ENCODE measurements around the gene BPIFB3.

BPIFB3 gene

GRCh38 chr20:33064572-33065287, 11.0 kb downstream of the BPIFB3 start:
- H3K27ac ChIP-seq (ENCODE audit: low read depth, low read length): no peak overlapping the region
- 0 out of 2 replicates have a peak, but pooled peaks cover 3% of the 10 kb centered on the region for H3K27me3 ChIP-seq (ENCODE audit: control insufficient read depth, low read length)
- no peaks in the 10 kb centered on the region for H3K9me2 ChIP-seq (replicated peaks; ENCODE audit: control insufficient read depth, low read length)
- no peak for TF ChIP-seq EZH2phosphoT487 (IDR thresholded peaks at IDR 0.05; ENCODE audit: borderline replicate concordance, low read length)
- TF ChIP-seq CTCF (IDR thresholded peaks at IDR 0.05; ENCODE audit: low read depth, low read length, poor library complexity, severe bottlenecking): no peak
- H3K4me2 ChIP-seq (ENCODE audit: low read length): no peak overlapping the region
- H3K36me3 ChIP-seq (ENCODE audit: control insufficient read depth, low read length): no peaks in the 10 kb centered on the region
- no peak overlapping the region for H3K4me3 ChIP-seq (ENCODE audit: low read length)
- no peaks in the 10 kb centered on the region for H3K9me3 ChIP-seq (ENCODE audit: control insufficient read depth, insufficient read depth, low read length)
- H3K4me1 ChIP-seq (ENCODE audit: control insufficient read depth, low read length): no peaks in the 10 kb centered on the region
- no peaks in the 10 kb centered on the region for H3F3A ChIP-seq (ENCODE audit: control insufficient read depth, insufficient read depth)
- H4K20me1 ChIP-seq (ENCODE audit: control insufficient read depth, insufficient read depth, low read depth, low read length): no peaks in the 10 kb centered on the region
- no peaks in the 10 kb centered on the region for H3K79me2 ChIP-seq (ENCODE audit: control insufficient read depth, low read length)

GRCh38 chr20:33065785-33066184, 12.1 kb downstream of the BPIFB3 start:
- H3K36me3 ChIP-seq (ENCODE audit: control insufficient read depth, low read length): no peaks in the 10 kb centered on the region
- no peaks in the 10 kb centered on the region for H4K20me1 ChIP-seq (ENCODE audit: control insufficient read depth, insufficient read depth, low read depth, low read length)
- H3K27me3 ChIP-seq (ENCODE audit: control insufficient read depth, low read length): 0 out of 2 replicates have a peak, but pooled peaks cover 3% of the 10 kb centered on the region
- H3K9me2 ChIP-seq (replicated peaks; ENCODE audit: control insufficient read depth, low read length): no peaks in the 10 kb centered on the region
- H3K27ac ChIP-seq (ENCODE audit: low read depth, low read length): no peak overlapping the region
- no peaks in the 10 kb centered on the region for H3F3A ChIP-seq (ENCODE audit: control insufficient read depth, insufficient read depth)
- TF ChIP-seq EZH2phosphoT487 (IDR thresholded peaks at IDR 0.05; ENCODE audit: borderline replicate concordance, low read length) (no peak), CTCF (IDR thresholded peaks at IDR 0.05; ENCODE audit: low read depth, low read length, poor library complexity, severe bottlenecking) (no peak)
- no peak overlapping the region for H3K4me3 ChIP-seq (ENCODE audit: low read length)
- no peaks in the 10 kb centered on the region for H3K79me2 ChIP-seq (ENCODE audit: control insufficient read depth, low read length)
- no peaks in the 10 kb centered on the region for H3K4me1 ChIP-seq (ENCODE audit: control insufficient read depth, low read length)
- H3K4me2 ChIP-seq (ENCODE audit: low read length): no peak overlapping the region
- H3K9me3 ChIP-seq (ENCODE audit: control insufficient read depth, insufficient read depth, low read length): no peaks in the 10 kb centered on the region

GRCh38 chr20:33067806-33068205, 14.1 kb downstream of the BPIFB3 start:
- Histone ChIP-seq H3K36me3 (ENCODE audit: control insufficient read depth, low read length) (no peaks in the 10 kb centered on the region), H3K9me2 (replicated peaks; ENCODE audit: control insufficient read depth, low read length) (no peaks in the 10 kb centered on the region), H3K27me3 (ENCODE audit: control insufficient read depth, low read length) (no peaks in the 10 kb centered on the region), H3K4me3 (ENCODE audit: low read length) (no peak overlapping the region), H3K27ac (ENCODE audit: low read depth, low read length) (no peak overlapping the region), H3K9me3 (ENCODE audit: control insufficient read depth, insufficient read depth, low read length) (no peaks in the 10 kb centered on the region), H3K4me1 (ENCODE audit: control insufficient read depth, low read length) (no peaks in the 10 kb centered on the region), H3K79me2 (ENCODE audit: control insufficient read depth, low read length) (no peaks in the 10 kb centered on the region), H4K20me1 (ENCODE audit: control insufficient read depth, insufficient read depth, low read depth, low read length) (no peaks in the 10 kb centered on the region), H3K4me2 (ENCODE audit: low read length) (no peak overlapping the region), H3F3A (ENCODE audit: control insufficient read depth, insufficient read depth) (no peaks in the 10 kb centered on the region)
- no peak for TF ChIP-seq CTCF (IDR thresholded peaks at IDR 0.05; ENCODE audit: low read depth, low read length, poor library complexity, severe bottlenecking)
- no peak for TF ChIP-seq EZH2phosphoT487 (IDR thresholded peaks at IDR 0.05; ENCODE audit: borderline replicate concordance, low read length)
